Kidney capillary endothelial cell (primary cell): ENCODE data around the gene CISD3.

Experiments used
- DNase-seq: peaks from one replicate; pipeline ENCODE4 v3.0.0-alpha.2; 2018; ENCODE audit warnings: low spot score

The CISD3 gene, protein sequence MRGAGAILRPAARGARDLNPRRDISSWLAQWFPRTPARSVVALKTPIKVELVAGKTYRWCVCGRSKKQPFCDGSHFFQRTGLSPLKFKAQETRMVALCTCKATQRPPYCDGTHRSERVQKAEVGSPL

DNA sequence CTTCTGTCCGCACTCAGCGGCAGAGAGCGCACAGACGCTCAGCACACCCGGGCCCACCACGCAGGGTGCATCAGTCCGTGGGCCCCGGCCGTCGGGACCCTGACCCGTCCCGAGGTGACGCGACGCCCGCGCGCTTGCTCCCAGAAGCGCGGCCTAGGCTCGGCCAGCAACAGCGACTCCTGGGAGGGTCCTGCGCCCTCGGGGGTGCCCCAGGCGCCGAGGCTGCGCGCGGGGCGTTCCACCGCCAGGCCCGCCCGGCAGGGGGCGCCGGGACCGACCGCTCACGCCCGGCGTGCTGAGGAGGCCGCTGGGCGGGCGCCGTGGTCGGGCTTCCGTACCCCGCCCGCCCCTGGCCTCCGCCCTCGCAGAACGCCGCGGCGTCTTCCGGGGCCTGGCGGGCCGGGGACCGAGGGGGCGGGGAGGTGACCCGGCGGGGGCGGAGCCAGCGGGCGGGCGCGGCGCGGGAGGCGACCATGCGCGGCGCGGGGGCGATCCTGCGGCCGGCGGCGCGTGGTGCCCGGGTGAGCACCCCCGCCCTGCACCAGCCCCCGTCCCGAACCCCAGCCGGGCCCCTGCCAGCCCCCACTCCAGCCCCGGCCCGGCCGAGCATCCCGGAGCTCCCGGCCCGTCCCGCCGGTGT, at the start of gene CISD3:
TSS of gene CISD3 (plus strand) at position 456 of the 640 bp plus-strand sequence. CDS start at position 474, 18 bp downstream.
- peak; percentile 72 for DNase-seq

DNA sequence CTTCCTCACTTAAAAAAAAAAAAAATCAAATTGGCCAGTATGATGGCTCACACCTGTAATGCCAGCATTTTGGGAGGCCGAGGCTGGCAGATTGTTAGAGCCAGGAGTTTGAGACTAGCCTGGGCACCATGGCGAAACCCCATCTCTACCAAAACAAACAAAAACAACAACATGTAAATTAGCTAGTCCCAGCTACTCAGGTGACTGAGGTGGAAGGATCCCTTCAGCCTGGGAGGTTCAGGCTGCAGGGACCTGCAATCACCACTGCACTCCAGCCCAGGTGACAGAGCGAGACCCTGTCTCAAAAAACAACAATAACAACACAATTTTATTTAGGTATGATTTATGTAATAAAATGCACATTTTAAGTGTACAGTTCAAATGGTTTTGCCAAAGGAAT, 49.0 kb upstream of the CISD3 start:
- no peak for DNase-seq

DNA sequence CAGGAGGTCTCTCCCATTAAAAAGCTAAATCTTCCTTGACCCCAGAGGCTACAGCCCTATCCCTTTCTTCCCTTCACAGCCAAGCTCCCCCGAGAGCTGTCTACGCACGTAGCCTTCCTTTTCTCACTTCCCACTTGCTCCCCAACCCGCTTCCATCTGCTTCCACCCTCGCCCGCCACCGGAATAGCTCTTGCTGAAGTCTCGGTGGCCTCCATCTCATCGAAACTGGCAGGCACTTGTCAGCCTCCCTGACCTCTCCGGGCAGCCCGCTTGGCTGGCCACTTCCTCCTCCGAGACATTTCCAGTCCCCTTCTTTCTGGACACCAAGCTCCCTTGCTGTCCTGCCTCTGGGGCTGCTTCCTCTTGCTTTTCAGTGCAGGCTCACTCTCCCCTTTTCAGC, 44.6 kb upstream of the CISD3 start:
- no peak for DNase-seq

DNA sequence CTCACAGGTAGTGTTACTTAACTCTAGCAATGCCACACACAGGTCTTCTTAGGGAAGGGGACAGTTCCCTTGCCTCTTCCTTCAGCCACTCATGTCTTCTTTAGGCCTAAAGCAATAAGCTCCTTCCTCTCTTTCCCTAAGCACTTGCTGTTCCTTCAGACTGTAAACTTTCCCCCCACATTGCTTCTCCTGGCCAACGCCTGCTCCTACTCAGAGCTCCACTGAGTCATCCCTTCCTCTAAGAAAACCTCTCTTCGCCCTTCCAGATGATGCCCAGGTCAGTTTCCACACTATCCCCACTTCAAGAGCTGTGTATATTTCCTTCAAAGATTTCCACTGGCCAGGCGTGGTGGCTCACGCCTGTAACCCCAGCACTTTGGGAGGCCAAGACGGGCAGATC, 42.9 kb upstream of the CISD3 start:
- DNase-seq: no peak

DNA sequence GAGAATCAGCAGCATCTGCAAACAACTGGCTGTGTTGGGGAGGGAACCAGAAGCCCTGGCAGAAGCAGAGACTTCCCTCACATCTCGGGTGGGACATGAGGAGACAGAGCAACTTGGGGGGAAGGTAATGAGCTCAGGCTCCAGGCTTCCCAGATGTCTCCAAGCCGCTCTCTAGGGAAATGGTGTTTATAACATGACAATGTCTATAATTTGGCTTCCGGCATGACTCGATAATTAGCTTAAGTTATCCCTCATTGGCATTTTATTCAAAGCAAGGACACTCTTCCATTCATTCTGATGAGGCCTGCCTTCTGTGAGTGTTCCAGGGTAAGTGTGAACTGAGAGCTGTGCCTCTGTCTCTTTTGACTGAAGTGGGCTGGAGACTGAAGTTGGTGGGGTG, 39.8 kb upstream of the CISD3 start:
- DNase-seq: no peak

DNA sequence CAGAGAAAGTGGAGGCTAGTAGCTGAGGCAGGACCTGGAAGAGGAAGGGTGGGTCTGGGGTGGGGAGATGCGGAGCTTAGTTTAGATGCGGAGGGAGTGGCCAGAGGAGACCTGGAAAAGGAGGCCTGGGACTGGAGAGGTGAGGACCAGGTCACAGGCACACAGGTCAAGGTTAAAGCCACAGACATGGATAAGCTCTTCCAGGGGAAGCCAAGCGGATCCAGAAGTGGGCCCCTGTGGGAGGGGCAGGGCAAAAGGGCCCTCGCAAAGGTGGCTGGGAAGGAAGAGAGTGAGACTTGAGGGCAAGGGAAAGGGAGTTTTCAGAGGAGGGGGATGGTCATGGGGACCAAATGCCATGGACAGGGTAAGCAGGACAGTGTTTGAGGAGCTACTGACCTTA, 39.0 kb upstream of the CISD3 start:
- DNase-seq: no peak

DNA sequence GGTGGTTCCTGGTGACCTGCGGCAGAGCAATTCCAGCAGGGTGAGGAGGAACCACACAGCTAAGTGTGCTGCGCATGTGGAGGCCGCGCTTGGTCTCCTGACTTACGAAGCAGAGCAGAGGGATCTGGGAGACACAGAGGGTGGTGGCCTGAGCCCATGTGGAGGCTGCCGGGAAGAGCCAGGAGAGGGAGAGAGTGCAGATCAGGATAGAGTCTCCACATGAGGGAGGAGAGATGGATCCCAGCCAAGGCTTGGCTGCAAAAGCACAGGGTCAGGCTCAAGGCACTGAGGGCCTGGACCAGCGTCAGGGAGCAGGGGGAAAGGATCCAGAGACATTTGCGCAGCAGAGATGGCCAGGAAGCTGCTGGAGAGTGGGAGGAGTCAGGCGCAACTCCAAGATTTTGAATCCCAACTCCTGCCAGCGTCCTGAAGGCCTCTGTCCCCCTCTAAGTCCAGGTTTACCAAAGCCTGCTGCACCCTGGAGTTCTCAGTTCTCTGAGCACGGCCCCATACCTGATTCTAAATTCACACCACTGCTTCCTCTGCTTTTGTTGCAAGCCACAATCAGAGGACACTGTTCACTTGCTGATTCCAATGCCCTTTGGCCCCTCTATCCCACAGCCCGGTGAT, 36.3 kb upstream of the CISD3 start:
- no peak for DNase-seq

DNA sequence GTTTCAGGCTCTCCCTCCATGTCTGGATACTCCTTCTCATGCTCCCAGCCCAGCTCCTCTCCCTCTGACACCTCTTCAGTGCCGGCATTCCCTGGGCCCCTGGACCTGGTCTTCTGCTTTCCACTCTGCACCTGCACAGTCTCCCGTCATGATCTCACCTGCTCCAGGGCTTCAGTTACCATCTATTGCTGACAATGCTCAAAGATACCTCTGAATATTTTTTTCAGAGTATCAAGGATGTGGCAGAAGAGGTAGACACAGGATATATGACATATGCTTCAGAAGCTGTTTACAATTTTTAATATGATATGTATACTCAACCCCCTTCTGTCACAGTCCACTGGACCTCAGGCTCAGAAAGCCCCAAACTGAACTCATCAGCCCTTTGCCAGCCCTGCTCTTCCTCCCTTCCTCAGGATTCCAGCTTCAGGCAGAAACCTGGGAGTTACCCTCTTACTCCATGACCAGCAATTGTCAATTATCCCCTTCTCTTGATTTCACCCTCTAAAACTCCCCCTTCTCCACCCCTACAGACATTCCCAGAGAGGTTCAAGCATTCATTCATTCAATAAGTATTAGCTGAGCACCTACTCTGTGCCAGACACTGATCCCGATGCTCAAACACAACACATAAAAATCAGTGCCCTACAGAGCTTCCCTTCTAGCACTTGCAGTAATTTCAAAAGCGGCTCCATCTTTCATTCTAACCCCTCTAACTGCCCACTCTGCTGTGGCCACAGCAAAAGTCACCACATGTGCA, 32.9 kb upstream of the CISD3 start:
- no peak for DNase-seq

DNA sequence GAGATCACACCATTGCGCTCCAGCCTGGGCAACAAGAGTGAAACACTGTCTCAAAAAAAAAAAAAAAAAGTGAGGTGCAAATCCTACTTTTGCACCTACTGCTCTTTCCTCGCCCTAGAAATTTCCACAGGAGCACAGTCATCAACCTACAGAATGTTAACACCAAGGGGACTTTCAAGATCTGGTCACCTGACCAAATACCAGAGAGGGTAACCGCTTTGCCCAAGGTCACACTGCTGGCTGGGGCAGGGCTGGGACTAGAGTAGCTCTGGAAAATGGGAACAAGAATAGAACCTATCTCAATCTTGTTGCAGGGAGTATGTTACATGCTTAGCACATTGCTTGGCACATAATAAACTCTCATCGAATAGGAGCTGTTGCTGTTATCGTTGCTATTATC, 31.4 kb upstream of the CISD3 start:
- DNase-seq: no peak

DNA sequence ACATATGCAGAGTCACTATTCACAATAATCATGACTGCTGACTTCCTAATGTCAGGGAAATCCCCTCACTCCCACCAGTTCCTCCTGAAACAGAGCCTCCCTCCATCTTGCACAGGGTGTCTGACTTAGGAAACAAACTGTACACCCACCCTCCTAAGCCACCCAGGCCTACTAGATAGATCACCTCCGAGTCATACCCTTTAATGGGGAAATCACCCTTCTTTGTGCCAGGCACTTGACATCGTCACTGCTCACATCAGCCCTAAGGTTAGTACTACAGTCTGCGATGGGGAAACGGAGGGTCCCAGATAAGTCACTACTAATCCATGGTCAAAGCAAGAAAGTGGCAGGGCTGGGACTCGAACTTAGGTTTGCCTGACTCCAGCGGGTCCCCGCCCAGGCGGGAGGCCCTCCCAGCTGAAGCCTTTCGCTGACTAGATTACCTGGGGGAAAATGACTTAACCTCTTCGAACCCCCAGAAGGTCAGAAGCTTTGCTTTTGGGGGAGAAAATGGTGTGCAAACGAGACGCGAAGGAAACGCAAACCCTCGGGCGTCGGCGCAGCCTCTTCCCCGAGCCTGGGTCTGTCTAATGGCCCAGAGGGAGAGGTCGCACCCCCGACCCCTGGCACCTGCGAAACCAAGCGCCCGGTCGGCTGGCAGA, 28.5 kb upstream of the CISD3 start:
- peak; percentile 12 for DNase-seq

DNA sequence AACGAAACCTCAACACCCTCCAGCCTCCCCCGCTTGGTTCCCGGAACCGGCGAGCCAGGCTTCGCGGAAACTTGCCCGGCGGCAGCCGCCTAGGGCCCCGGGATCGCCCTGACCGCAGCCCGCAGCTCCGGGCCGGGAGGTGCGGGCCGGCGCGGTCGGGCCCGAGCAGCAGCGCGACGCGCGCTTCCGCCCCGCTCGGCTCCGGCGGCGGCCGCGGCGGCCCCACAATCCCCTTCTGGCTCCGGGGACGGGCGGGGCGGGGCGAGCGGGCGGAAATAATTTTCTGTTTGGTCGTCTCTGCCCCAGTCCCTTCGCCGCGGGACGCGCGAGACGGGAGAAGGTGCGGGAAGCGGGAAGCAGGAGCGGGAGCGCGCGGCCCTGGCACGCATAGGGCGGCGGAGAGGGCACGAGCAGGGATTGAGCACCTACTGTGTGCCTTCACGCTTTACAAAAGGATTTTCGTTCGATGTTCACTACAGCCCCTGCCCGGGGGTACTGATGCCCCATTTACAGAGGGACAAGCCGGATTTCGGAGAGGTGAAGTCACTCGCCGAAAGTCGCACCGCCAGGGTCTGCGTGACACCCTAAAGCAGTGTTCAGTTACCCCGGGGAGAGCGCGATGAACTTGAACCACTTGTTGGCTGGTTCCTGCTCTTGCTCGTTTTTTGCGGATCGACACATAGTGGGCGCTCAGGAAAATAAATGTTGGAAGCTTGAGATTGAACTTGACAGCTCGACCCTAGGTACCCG, 27.8 kb upstream of the CISD3 start:
- DNase-seq: peak; percentile 68

DNA sequence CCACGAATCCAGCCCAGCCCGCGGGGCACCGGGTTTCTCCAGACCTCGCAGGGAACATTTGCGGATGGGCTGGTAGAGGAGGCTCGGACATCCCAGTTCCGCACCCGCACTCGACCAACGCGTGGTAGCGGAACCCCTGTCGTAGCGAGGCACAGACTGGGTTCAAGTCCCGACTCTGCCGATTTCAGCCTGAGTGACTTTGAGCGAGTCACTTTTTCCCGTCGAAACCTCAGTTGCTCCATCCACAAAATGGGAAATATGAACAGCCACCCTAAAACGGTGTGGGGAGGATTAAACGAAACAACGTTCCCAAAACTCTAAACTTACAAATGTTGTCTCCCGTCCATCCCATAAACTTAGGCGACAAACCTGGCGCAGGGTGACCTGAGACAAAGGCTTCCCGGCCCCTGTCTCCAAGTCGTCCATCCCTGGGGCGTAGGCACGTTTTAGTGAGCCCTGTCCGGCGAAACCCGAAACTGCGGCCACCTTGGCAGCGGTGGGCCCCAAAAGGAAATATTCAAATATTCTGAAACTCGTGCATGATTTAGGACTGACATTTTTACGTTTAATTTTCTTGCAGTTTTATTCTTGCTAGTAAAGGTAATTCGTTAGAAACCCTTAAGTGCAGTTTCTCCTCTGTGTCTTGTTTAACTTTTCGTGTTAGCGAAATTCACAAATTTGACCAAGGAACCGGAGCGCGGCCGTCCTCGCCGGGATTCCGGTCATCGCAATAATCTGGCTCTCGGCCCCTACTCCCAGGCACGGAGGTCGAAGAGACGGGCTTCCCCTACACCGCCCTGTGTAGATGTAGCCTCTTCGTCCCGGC, 27.0 kb upstream of the CISD3 start:
- DNase-seq: peak; percentile 16

DNA sequence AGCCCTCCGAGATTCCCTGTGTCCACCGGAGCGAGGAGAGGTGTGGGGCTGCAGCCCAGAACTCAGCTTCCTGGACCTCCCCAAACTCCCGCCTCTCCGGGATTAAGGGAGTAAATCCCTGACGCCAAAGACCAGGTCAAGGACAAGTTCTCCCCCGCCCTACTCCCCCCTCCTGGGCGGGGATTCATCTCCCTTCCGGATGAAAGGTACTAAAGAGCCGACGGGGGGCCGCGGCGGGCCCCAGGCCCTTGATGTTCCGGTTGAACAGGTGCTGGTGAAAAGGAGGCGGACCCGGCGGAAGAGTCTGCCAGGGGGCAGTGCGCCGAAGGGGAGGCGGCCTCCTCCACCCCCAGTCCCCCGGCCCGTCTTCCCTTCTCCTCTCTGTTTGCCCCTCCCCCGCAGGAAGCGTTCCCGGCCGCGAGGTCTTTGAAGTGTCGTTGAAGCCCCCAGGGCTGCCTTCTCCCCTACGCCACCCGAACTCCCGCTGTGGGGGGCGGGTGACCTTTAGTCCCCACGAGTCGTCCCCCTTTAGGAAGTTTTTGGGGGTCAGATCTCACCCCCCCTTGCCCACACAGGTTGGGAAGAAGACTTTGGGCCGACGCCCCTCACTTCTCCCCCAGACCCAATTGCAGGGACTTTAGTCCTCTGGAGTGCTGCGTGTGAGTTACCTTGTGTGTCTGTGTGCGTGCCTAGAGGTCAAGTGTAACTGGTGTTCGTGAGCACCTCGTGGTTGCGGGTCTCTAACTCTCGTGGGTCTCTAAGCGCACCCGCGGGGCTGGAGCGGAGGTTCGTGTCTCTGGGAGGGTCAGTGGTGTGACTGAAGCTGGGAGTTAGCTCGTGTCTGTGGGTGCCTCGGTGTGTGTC, 26.2 kb upstream of the CISD3 start:
- DNase-seq: no peak

DNA sequence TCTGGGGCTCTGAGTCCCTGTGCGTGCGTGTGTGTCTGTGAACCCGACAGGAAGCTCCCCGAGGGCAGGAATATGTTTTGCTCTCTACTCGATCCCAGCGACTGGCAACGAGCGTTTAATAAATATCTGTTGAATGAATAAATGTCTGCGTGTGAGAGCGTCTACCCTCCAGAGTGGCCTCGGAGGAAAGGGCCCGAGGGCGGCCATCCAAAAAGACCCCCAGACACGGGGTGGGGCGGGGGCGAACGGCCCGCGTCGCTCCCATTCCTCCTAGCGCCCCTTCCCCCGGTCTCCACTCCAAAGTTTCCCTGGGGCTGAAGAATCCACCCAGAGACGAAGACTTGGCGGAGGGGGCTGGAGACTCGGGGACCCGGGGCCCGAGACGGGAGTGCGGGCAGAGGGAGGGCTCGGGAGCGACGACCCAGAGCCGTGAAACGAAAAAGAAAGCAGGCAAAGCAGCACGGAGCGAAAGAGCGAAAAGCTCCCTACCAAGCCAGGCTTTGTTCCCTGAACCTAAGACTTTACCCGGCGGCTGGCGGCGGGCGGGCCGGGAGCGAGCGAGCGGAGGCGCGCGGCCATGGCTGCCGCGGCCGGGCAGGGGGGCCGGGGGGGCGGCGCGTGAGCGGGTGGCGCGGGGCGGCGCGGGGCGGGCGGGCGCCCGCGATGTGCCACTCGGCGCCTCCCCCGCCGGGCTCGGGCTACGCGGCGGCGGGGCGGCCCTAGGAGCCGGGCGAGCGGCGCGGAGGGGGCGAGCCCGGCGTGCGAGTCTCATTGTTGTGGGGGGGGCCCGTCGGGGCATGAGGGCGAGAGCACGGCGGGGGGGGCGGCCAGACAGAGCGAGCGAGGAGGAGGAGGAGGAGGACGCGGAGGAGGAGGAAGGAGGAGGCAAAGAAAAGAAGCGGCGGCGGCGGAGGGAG, 25.3 kb upstream of the CISD3 start, which contains the start of gene MLLT6:
TSS of gene MLLT6 (plus strand) at position 668 of the 917 bp plus-strand sequence. CDS start 360 bp downstream, outside the sequence.
- peak; percentile 59 for DNase-seq

DNA sequence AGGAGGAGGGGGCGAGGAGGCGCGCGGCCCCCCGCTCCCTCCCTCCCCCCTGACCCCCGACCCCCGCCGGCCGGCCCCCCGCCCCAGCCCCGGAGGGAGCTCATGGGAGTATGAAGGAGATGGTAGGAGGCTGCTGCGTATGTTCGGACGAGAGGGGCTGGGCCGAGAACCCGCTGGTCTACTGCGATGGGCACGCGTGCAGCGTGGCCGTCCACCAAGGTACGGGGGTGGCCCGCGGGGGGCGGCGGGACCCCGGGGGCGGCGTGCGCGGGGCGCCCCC, 24.7 kb upstream of the CISD3 start:
- no peak for DNase-seq

DNA sequence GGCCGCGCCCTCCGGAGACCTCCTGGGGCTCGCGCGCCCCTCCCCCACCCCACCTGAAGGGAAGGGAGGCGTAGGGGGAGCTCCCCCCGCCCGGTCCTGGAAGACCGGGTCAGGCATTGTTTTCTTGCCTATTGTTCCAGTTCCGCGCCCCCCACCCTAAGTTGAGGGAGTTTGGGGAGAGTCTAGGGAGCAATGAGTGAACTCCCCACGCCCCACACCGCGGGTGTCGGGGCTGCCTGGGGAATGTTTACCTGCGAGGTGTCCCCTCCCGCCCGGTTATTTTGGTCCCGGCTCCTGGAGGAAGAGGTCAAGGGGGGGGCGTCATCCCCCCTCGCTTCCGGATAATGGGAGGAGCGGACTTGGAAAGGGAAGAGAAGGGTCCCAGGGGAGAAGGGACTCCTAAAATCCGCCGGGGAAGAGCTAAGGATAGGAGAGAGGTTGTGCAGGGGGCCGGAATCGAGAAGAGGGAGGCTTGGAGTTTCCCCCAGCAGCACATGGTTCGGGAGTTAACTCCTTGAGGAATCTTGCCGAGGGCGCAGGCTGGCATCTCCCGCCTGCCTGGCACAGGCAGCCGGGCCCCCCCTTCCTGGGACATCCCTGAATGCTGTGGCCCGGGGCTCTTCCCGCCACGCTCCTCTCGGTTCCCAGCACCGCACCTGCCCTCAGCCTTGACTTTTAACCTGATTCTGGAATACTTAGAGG, 24.2 kb upstream of the CISD3 start:
- no peak for DNase-seq

DNA sequence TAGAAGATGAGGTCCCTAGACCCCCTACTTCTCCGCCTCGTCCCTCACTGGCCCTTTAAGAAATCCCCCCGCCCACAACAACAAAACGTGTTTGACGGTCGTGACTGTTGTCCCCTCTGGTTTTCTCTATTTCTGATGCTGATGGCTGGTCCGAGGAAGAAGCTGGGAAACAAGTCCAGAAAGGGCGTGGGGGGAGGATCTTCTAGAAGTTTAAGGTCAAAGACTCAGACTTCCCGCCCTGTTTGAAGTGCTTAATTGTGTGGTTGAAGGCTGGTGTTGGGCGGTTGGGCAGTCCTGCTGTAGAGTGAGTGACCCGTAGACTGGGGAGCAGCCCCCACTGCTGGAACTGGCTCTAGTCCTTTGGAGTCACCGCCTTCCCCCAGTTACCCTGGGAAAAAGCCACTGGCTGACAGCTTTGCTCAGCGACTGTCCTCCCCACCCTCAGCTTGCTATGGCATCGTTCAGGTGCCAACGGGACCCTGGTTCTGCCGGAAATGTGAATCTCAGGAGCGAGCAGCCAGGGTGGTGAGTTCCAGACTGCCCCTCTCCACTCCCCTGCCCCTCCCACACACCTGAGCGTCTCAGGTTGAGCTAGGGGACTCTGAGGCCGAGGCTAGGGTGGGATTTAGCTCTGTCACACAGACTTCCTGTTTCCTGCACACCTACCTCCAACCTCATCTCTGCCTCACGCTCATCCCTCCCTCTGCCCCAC, 23.5 kb upstream of the CISD3 start:
- no peak for DNase-seq
